DLD1 (cell line): ENCODE results near the gene CSNK2B.

Experiments
- in situ Hi-C: cut with HindIII; loops from 2 replicates; pipeline ENCODE4 v1.10.0; 2017; ENCODE audit warnings: low sequenced_read_pairs

The CSNK2B gene

GRCh38 chr6:31665501-31666336, at the start of gene CSNK2B:
TSS of gene CSNK2B (plus strand) at chr6:31666080. CDS start at chr6:31666832, 752 bp downstream.
- in situ Hi-C loops: no loop called here

DNA sequence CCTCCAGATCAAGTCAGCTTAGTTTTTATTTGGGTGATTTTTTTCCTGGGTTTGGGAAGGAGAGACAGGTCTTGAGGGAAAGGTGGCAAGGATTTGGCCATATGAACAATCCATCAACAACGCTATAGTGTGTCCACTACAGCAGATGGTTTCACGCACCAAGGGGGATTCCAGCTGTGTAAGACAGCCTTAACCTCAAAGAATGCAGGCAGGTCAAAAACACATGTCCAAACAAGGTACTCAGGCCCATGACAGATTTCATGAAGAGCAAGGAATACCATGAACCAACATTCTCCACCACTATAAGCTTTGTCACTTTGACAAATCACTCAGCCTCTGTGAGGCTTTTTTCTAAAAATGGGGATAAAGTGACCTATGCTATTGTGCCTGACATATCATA, 48.9 kb upstream of the CSNK2B start:
- in situ Hi-C loops: no loop called here

- in situ Hi-C loops: no loop called here
These were observed 45.9 kb upstream of the CSNK2B start for GRCh38 chr6:31619805-31620585.

- in situ Hi-C loops: no loop called here
These were observed 45.1 kb upstream of the CSNK2B start, which contains the start of gene PRRC2A for GRCh38 chr6:31620586-31621319. TSS of gene PRRC2A (plus strand) at chr6:31620715. CDS start at chr6:31622790, 2,075 bp downstream.

GRCh38 chr6:31621320-31621939, 44.5 kb upstream of the CSNK2B start:
- in situ Hi-C loops: no loop called here

DNA sequence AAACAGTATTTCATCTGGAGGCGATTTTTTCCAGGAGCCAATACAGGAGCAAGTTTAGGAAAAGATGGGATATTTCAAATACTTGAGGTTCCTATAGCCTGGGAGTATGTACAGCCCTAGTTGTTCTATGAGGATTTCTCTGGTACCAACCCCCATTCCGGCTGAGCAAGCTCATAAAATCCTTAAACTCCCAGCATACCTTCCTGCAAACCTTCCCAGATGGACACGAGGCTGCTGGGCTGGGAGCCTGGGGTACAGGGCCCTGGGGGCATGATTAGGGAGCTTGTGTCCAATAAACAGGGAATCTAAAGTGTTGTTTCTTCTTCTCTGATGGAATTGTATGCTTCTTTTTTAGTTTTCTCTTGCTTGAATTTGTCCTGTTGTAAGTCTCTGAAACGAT, 43.9 kb upstream of the CSNK2B start:
- in situ Hi-C loops: no loop called here

GRCh38 chr6:31622684-31623091, 43.2 kb upstream of the CSNK2B start:
- in situ Hi-C loops: no loop called here

GRCh38 chr6:31624070-31624469, 41.8 kb upstream of the CSNK2B start:
- in situ Hi-C loops: no loop called here

- in situ Hi-C loops: no loop called here
These were observed 38.9 kb upstream of the CSNK2B start for GRCh38 chr6:31626952-31627351.

DNA sequence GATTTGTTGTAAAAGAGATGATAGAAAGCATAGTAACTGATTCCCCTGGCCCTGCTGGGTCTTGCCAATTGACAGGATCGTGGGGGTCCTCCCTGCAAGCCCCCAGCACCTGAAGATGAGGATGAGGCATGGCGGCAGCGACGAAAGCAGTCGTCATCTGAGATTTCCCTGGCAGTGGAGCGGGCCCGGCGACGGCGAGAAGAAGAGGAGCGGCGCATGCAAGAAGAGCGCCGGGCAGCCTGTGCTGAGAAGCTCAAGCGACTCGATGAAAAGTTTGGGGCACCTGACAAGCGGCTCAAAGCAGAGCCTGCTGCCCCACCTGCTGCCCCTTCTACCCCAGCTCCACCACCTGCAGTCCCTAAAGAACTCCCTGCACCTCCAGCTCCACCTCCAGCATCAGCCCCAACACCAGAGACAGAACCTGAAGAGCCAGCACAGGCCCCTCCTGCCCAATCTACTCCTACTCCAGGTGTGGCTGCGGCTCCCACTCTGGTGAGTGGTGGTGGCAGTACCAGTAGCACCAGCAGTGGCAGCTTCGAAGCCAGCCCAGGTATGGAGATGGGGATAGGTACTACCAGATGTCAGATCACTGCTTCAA, 38.1 kb upstream of the CSNK2B start:
- in situ Hi-C loops: no loop called here

GRCh38 chr6:31629014-31629413, 36.9 kb upstream of the CSNK2B start:
- in situ Hi-C loops: no loop called here

DNA sequence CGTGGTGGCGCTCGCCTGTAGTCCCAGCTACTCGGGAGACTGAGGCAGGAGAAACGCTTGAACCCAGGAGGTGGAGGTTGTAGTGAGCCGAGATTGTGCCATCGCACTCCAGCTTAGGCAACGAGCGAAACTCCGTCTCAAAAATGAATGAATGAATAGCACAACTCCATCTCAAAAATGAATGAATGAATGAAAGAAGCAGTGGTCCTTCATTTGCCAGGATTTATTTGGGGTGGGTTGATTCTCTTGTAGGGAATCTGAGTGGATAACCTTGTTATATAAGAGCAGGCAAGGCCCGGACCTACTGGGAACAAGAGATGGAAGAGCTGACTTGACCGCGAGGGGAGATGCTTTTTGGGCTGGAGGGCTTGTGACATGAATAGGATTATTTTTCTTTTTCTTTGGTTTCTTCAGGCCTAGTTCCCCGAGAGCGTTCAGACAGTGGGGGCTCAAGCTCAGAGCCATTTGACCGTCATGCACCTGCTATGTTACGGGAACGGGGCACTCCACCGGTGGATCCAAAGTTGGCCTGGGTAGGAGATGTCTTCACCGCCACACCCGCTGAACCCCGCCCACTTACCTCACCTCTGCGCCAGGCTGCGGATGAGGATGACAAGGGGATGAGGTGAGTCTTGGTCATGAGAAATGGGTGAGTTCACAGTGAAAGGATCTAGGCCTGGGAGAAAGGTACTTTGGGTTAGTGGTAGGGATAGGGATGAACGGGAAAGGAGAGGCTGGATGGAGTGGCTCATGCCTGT, 35.5 kb upstream of the CSNK2B start:
- in situ Hi-C loops: no loop called here

DNA sequence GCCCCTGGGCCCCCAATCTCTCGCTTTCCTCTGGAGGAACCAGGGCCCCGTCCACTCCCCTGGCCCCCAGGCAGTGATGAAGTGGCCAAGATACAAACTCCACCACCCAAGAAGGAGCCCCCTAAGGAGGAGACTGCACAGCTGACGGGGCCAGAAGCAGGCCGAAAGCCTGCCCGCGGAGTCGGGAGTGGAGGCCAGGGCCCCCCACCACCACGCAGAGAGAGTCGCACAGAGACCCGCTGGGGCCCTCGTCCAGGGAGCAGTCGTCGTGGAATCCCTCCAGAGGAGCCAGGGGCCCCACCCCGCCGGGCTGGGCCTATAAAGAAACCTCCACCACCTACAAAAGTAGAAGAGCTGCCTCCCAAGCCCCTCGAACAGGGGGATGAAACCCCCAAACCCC, 34.7 kb upstream of the CSNK2B start:
- in situ Hi-C loops: no loop called here

DNA sequence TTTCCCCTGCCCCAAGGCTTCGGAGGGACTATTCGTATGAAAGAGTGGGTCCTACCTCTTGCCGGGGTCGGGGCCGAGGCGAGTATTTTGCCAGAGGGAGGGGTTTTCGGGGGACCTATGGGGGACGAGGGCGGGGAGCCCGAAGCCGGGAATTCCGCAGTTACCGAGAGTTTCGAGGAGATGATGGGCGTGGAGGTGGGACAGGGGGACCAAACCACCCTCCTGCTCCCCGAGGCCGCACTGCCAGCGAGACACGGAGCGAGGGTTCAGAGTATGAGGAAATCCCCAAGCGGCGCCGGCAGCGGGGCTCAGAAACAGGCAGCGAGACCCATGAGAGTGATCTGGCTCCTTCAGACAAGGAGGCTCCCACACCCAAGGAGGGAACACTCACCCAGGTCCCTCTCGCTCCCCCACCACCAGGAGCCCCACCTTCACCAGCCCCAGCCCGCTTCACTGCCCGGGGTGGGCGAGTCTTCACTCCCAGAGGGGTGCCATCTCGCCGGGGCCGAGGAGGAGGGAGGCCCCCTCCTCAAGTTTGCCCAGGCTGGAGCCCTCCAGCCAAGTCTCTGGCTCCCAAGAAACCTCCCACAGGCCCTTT, 34.1 kb upstream of the CSNK2B start:
- in situ Hi-C loops: no loop called here

GRCh38 chr6:31632279-31632946, 33.5 kb upstream of the CSNK2B start:
- in situ Hi-C loops: no loop called here

- in situ Hi-C loops: no loop called here
These were observed 32.4 kb upstream of the CSNK2B start for GRCh38 chr6:31633447-31633846.

GRCh38 chr6:31634131-31634530, 31.7 kb upstream of the CSNK2B start:
- in situ Hi-C loops: no loop called here

DNA sequence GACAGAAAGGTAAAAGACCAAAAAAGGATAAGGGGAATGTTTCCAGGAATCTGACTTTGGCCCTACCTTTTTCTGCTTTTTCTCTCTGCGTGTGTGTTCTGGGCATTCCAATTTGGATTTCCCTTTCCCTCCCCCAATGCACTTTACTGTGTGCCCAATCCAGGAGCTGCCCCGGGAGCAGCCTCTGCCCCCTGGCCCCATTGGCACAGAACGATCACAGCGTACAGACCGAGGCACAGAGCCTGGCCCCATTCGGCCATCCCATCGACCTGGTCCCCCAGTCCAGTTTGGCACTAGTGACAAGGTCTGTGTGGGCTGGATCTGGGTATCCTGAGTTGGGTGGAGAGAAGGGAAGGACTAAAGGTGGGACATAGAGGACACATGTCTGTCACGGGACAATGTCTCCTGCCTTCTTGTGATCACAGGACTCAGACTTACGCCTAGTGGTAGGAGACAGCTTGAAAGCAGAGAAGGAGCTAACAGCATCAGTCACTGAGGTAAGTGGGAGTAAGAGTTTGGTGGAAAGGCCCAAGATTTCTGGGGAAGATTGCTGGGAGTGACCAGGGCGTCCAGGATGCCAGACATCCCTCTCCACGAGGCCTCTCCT, 30.8 kb upstream of the CSNK2B start:
- in situ Hi-C loops: no loop called here
